ENCODE results near the gene PHF21B. TPM values are rescaled to one million over a fixed set of nuclear protein-coding genes. Genes with fewer than 3 reads are reported as not detected.

The PHF21B gene
- total RNA-seq, 4 donors from 2014 or later: 0.50 to 9.4 (median 1.8) TPM; not detected in 1

- H3K27me3 ChIP-seq: no peaks in the 10 kb centered on the region
- no peaks in the 10 kb centered on the region for H3K4me1 ChIP-seq
- no peaks in the 10 kb centered on the region for H3K9me3 ChIP-seq
- no peak overlapping the region for H3K4me3 ChIP-seq
- H3K36me3 ChIP-seq: no peaks in the 10 kb centered on the region
- 94% methylated on average over 13 of the region's 13 CpGs for WGBS
- intact Hi-C loops (cut with DNase I): no loop called here
- TF ChIP-seq EP300 (IDR thresholded peaks at IDR 0.05) (no peak), POLR2A (IDR thresholded peaks at IDR 0.05; ENCODE audit: low read depth) (no peak), POLR2AphosphoS5 (IDR thresholded peaks at IDR 0.05) (no peak)
- TF ChIP-seq, protein P1, sequence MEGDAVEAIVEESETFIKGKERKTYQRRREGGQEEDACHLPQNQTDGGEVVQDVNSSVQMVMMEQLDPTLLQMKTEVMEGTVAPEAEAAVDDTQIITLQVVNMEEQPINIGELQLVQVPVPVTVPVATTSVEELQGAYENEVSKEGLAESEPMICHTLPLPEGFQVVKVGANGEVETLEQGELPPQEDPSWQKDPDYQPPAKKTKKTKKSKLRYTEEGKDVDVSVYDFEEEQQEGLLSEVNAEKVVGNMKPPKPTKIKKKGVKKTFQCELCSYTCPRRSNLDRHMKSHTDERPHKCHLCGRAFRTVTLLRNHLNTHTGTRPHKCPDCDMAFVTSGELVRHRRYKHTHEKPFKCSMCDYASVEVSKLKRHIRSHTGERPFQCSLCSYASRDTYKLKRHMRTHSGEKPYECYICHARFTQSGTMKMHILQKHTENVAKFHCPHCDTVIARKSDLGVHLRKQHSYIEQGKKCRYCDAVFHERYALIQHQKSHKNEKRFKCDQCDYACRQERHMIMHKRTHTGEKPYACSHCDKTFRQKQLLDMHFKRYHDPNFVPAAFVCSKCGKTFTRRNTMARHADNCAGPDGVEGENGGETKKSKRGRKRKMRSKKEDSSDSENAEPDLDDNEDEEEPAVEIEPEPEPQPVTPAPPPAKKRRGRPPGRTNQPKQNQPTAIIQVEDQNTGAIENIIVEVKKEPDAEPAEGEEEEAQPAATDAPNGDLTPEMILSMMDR (IDR thresholded peaks at IDR 0.05): no peak
- DNase-seq (ENCODE audit: extremely low spot score): no peak
- H3K27ac ChIP-seq (replicated peaks in 1 of 4): no peak overlapping the region
These were observed 17.6 kb downstream of the PHF21B start for GRCh38 chr22:44992166-44992565.

- Histone ChIP-seq H3K4me1 (no peaks in the 10 kb centered on the region), H3K9me3 (no peaks in the 10 kb centered on the region), H3K27me3 (no peaks in the 10 kb centered on the region), H3K36me3 (no peaks in the 10 kb centered on the region), H3K27ac (replicated peaks in 1 of 4) (no peak overlapping the region), H3K4me3 (no peak overlapping the region)
- 78% methylated on average over 7 of the region's 10 CpGs for WGBS
- intact Hi-C loops (cut with DNase I): no loop called here
- TF ChIP-seq EP300 (IDR thresholded peaks at IDR 0.05) (no peak), POLR2AphosphoS5 (IDR thresholded peaks at IDR 0.05) (no peak), POLR2A (IDR thresholded peaks at IDR 0.05; ENCODE audit: low read depth) (no peak)
- TF ChIP-seq, protein P1 (IDR thresholded peaks at IDR 0.05): no peak
- DNase-seq (ENCODE audit: extremely low spot score): no peak
These were observed 18.6 kb downstream of the PHF21B start for GRCh38 chr22:44991218-44991617.

- H3K9me3 ChIP-seq: no peaks in the 10 kb centered on the region
- intact Hi-C loops (cut with DNase I): no loop called here
- no peak for DNase-seq (ENCODE audit: extremely low spot score)
- WGBS: 85% methylated on average over 12 of the region's 15 CpGs
- H3K4me3 ChIP-seq: no peak overlapping the region
- H3K27me3 ChIP-seq: no peaks in the 10 kb centered on the region
- no peak for TF ChIP-seq POLR2A (IDR thresholded peaks at IDR 0.05; ENCODE audit: low read depth)
- TF ChIP-seq, protein P1 (IDR thresholded peaks at IDR 0.05): no peak
- TF ChIP-seq POLR2AphosphoS5 (IDR thresholded peaks at IDR 0.05): no peak
- no peaks in the 10 kb centered on the region for H3K36me3 ChIP-seq
- no peaks in the 10 kb centered on the region for H3K4me1 ChIP-seq
- no peak overlapping the region for H3K27ac ChIP-seq (replicated peaks in 1 of 4)
These were observed 19.0 kb downstream of the PHF21B start for GRCh38 chr22:44990810-44991209.

- Histone ChIP-seq H3K9me3 (no peaks in the 10 kb centered on the region), H3K27me3 (no peaks in the 10 kb centered on the region), H3K4me3 (no peak overlapping the region), H3K27ac (replicated peaks in 1 of 4) (no peak overlapping the region), H3K36me3 (no peaks in the 10 kb centered on the region), H3K4me1 (no peaks in the 10 kb centered on the region)
- 90% methylated on average over 13 of the region's 13 CpGs for WGBS
- intact Hi-C loops (cut with DNase I): no loop called here
- no peak for TF ChIP-seq EP300 (IDR thresholded peaks at IDR 0.05)
- no peak for TF ChIP-seq POLR2AphosphoS5 (IDR thresholded peaks at IDR 0.05)
- TF ChIP-seq POLR2A (IDR thresholded peaks at IDR 0.05; ENCODE audit: low read depth): no peak
- TF ChIP-seq, protein P1 (IDR thresholded peaks at IDR 0.05): no peak
- no peak for DNase-seq (ENCODE audit: extremely low spot score)
These were observed 19.5 kb downstream of the PHF21B start for GRCh38 chr22:44990328-44990727.

- intact Hi-C loops (cut with DNase I): no loop called here
- H3K27me3 ChIP-seq: no peaks in the 10 kb centered on the region
- H3K36me3 ChIP-seq: no peaks in the 10 kb centered on the region
- 79% methylated on average over 4 of the region's 5 CpGs for WGBS
- no peak overlapping the region for H3K4me3 ChIP-seq
- H3K9me3 ChIP-seq: no peaks in the 10 kb centered on the region
- H3K4me1 ChIP-seq: no peaks in the 10 kb centered on the region
- no peak overlapping the region for H3K27ac ChIP-seq (replicated peaks in 1 of 4)
- TF ChIP-seq, protein P1 (IDR thresholded peaks at IDR 0.05): no peak
- TF ChIP-seq EP300 (IDR thresholded peaks at IDR 0.05) (no peak), POLR2AphosphoS5 (IDR thresholded peaks at IDR 0.05) (no peak), POLR2A (IDR thresholded peaks at IDR 0.05; ENCODE audit: low read depth) (no peak)
- DNase-seq (ENCODE audit: extremely low spot score): no peak
These were observed 21.1 kb downstream of the PHF21B start for GRCh38 chr22:44988671-44989070.

Data from esophagus muscularis mucosa (tissue), 4 donors.